Measurements from ENCODE around the gene FGF16. TPM values are rescaled to one million over a fixed set of nuclear protein-coding genes. Genes with fewer than 3 reads are reported as not detected.
"Not testable (repeated sequence)": the region's sequence is repeated elsewhere in the genome, so short reads cannot be mapped to it uniquely, and the experiment has no call there.

Gene FGF16
- not detected for total RNA-seq
- long read RNA-seq, result 0 reads

DNA sequence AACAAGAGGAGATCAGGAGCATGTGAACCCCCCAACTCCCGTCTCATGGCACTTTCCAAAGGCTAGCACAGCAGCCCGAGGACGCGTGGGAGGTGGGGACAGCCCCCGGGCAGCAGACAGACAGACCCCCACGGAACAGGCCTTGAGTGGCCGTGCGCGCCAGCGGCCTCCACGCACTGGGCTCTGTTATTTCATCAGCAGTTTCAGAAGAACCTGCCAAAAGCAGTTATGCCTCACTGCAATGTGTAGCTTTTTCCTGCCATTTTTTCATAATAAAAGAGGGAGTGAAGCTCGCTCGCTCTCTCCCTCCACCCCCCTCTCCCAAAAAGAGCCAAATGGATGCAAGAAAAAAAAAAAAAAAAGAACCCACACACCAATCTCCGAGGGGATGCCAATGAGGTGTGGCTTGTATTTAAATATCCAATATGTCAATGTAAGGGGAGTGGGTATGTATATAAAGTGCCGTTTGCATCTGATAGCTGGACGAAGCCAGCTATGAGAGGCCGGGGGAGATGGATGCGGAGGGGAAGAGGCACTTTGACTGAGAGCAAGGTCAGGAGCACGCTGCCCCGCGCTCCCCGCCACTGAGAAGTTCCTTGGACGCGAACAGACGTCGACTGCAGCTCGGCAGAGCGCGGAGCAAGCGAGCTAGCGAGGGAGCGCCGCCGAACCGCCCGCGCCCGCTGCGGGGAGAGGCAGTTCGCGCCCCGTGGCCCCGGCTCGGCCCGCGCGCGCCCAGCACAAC lies at the start of gene FGF16:
Gene FGF16 (plus strand): TSS at position 482 of the 745 bp plus-strand sequence. CDS start 286 bp downstream, outside the sequence.
- ATAC-seq (no peak), DNase-seq (no peak)
- intact Hi-C loops (cut with DNase I, micrococcal nuclease), result no loop called here

GRCh38 chrX:77398330-77398954 lies 48.7 kb upstream of the FGF16 start:
- no peak for ATAC-seq

GRCh38 chrX:77404419-77404818 lies 42.8 kb upstream of the FGF16 start:
- intact Hi-C loops (cut with DNase I, micrococcal nuclease), result no loop called here
- peak; percentile 44 for ATAC-seq
- DNase-seq, result no peak

More at GRCh38 chrX:77398330-77398954, 48.7 kb upstream of the FGF16 start:
- intact Hi-C loops (cut with DNase I, micrococcal nuclease), result no loop called here
- DNase-seq, result no peak

DNA sequence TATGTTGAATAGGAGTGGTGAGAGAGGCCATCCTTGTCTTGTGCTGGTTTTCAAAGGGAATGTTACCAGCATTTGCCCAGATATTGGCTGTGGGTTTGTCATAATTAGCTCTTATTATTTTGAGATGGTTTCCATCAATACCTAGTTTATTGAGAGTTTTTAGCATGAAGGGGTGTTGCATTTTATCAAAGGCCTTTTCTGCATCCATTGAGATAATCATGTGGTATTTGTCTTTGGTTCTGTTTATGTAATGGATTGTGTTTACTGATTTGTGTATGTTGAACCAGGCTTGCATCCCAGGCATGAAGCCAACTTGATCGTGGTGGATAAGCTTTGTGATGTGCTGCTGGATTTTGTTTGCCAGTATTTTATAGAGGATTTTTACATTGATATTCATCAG lies 39.4 kb upstream of the FGF16 start:
- intact Hi-C loops (cut with DNase I, micrococcal nuclease); ATAC-seq; DNase-seq: not testable (repeated sequence)

DNA sequence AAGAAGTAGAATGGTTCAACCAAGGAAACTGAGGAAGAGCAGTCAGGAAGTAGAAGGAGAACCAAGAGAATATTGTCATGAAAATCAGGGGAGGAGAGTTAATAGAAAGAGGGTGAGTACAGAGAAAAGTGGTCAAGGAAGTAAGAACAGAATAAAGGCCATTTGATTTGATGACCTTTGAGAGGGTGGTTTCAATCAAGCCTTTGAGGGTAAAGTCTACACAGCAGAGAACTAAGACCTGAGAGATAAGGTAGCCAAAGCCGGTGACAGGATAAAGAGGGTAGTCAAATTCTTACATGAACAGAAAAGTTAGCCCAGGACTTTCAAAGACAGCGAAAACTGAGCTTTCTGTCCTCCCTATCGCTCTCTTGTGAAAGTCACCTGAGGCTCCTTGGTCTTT lies 34.6 kb upstream of the FGF16 start:
- intact Hi-C loops (cut with DNase I, micrococcal nuclease), result no loop called here
- DNase-seq, result no peak

GRCh38 chrX:77415161-77415560 lies 32.0 kb upstream of the FGF16 start:
- ATAC-seq (no peak), DNase-seq (no peak)
- intact Hi-C loops (cut with DNase I, micrococcal nuclease), result no loop called here

More for the DNA sequence above, 34.6 kb upstream of the FGF16 start:
- ATAC-seq, result peak; percentile 67

GRCh38 chrX:77415882-77416281 lies 31.3 kb upstream of the FGF16 start:
- intact Hi-C loops (cut with DNase I, micrococcal nuclease), result no loop called here
- DNase-seq, result no peak
- ATAC-seq, result no peak

- intact Hi-C loops (cut with DNase I, micrococcal nuclease), result no loop called here
- no peak for ATAC-seq
- no peak for DNase-seq
Measured at GRCh38 chrX:77422891-77423648, 24.1 kb upstream of the FGF16 start.

- ATAC-seq (no peak), DNase-seq (no peak)
- intact Hi-C loops (cut with DNase I, micrococcal nuclease), result no loop called here
Measured at GRCh38 chrX:77426811-77427210, 20.4 kb upstream of the FGF16 start.

- intact Hi-C loops (cut with DNase I, micrococcal nuclease), result no loop called here
- DNase-seq, result no peak
- no peak for ATAC-seq
Measured at GRCh38 chrX:77427611-77428010, 19.6 kb upstream of the FGF16 start.

DNA sequence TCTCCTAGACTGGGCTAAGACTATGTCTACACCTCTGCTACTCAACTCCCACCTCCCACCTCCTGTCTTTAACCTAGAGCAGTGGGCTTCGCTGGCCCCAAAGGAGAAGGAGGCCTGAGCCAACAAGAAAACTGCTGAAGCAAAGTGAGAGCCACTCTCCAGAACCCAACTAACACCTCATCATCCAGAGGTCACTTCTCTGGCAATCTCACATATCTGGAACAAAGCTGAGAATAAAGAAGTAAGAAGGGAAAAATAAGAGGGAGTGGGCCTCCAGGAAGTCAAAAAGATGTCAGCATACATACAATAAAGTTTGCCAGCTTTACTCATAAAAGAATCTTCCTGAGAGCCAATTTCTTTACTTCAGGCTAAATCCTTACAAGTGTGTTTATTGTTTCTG lies 18.6 kb upstream of the FGF16 start:
- intact Hi-C loops (cut with DNase I, micrococcal nuclease), result no loop called here
- ATAC-seq (no peak), DNase-seq (no peak)

- intact Hi-C loops (cut with DNase I, micrococcal nuclease), result no loop called here
- ATAC-seq, result no peak
- no peak for DNase-seq
Measured at GRCh38 chrX:77431227-77431626, 16.0 kb upstream of the FGF16 start.

DNA sequence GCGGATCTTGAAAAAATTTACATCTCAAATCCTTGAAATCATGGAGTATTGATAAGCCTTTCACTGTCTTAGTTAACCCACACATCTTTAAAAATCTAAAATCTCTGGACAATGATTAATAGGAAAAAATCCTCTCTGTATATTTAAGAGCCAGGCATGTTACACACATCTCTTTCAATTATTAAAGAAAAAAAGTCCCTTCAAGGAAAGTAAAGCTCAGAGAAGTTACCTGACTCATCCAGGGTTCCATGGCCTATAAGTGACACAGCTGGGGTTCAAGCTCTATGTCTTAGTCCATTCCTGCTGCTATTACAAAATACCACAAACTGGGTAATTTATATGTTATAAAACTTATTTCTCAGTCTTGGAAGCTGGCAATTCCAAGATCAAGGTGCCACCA lies 14.2 kb upstream of the FGF16 start:
- no peak for DNase-seq
- no peak for ATAC-seq
- intact Hi-C loops (cut with DNase I, micrococcal nuclease), result no loop called here

DNA sequence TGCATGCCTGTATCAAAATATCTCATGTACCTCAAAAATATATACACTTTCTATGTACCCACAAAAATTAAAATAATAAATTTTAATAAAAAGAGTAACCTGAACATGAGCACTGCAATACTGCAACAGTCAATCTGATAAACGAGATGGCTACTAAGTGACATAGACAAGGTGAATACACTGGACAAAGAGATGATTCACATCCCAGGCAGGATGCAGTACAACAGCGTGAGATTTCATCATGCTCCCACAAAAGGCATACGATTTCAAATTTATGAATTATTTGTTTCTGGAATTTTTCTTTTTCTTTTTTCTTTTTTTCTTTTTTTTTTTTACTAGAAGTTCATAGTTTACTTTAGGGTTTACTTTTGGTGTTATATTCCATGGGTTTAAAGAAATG lies 12.2 kb upstream of the FGF16 start:
- intact Hi-C loops (cut with DNase I, micrococcal nuclease), result no loop called here
- no peak for DNase-seq
- ATAC-seq, result no peak

DNA sequence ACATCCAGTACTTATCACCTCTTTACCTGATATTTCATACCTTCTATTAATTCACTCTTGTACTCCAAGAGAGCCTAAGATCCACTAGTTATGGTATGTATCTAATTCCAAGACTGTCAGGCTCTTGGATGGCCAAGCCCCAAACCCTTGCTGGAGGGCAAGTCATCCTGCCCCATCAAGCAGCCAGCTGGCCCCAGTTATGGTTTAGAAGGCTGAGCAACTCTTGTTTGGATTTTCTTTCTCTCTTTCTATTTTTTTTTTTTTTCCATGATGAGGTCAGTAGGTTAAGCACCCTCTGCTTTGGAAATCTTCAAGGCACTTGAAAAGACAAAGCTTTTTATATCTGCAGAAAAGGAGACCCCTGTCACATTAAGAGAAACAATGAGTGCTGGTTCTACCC lies 10.9 kb upstream of the FGF16 start:
- ATAC-seq, result no peak
- no peak for DNase-seq
- intact Hi-C loops (cut with DNase I, micrococcal nuclease), result no loop called here

DNA sequence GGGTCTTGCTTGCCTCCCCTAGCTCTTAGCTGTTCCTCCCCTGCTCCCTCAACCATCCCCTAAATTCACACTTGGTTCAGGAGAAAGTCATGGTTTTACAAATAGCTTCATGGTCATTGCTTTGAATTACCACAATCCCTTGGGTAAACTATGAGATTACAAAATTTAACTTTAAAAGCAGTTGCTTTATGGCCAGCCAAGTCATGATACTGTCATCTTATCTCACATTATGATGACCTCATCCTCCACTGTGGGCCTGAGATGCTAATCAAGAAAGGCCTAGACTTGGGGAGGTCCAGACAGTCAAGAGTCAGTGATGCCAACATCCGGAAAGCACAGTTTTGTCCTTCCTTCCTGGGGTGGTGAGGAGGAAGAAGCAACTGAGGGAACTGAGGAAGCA lies 10.5 kb upstream of the FGF16 start:
- DNase-seq, result no peak
- intact Hi-C loops (cut with DNase I, micrococcal nuclease), result no loop called here
- ATAC-seq, result no peak

DNA sequence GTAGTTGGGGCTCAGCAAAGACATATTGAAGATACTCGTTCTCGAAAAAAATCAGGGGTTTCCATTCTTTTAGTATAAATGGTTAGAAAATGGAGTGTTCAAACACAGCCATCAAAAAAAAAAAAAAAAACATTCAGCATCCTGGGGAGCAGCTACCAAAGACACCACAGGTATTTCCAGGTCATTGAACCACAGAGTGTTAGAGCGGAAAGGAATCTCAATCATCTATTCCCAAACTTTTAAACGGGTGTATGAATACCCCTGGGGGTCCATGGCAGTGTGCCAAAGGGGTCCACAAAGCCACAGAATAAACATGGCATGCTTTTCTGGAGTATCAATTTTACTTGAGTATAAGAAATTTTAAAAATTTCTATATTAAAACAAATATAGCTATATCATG lies 6.9 kb upstream of the FGF16 start:
- ATAC-seq (no peak), DNase-seq (no peak)
- intact Hi-C loops (cut with DNase I, micrococcal nuclease), result no loop called here

DNA sequence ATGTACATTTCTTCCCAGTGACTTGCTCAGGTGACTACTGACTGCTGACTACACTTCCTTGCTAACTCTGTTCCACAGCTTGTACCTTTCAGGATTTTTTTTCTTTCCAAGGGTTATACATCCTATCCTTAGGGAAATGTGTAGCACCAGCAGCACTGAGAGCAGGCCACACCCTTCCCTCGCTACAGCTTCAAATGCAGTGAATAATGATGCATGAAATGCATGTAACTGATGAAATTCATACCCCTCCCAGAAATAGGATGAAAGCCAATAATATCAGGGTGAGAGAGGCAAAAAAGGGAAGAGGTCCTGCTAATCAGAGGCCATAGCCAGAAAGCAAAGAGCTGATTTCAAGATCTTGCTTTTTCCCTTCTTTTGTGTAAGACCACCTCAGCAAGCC lies 6.2 kb upstream of the FGF16 start:
- ATAC-seq, result no peak
- intact Hi-C loops (cut with DNase I, micrococcal nuclease), result no loop called here
- DNase-seq, result no peak

DNA sequence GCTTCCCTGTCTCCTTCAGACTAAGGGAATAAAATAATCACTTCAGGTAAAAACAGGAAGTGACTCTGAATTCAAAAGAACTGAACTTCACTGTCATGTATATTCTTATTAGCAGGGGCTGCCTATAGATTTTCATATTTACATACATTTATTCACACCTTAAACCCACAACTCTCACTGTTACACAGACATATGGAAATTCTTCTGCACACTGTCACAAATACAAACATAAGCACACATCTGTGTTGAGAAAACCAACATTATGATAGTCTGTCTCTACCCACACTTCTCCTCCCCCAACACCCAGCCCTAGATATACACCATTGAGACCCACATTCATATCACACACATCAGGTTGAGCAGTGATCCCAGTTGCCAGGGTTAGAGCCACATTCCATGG lies 5.7 kb upstream of the FGF16 start:
- intact Hi-C loops (cut with DNase I, micrococcal nuclease), result no loop called here
- ATAC-seq (no peak), DNase-seq (no peak)

- DNase-seq, result no peak
- intact Hi-C loops (cut with DNase I, micrococcal nuclease), result no loop called here
- ATAC-seq, result no peak
Measured at GRCh38 chrX:77442728-77443127, 4.5 kb upstream of the FGF16 start.
